Kidney capillary endothelial cell (primary cell): Measurements from ENCODE around the gene PTPRD.
"Not testable (repeated sequence)": the region's sequence is repeated elsewhere in the genome, so short reads cannot be mapped to it uniquely, and the experiment has no call there.

ENCODE experiments used
- DNase-seq: peaks from one replicate; pipeline ENCODE4 v3.0.0-alpha.2; 2018; ENCODE audit warnings: low spot score

Gene PTPRD

DNA sequence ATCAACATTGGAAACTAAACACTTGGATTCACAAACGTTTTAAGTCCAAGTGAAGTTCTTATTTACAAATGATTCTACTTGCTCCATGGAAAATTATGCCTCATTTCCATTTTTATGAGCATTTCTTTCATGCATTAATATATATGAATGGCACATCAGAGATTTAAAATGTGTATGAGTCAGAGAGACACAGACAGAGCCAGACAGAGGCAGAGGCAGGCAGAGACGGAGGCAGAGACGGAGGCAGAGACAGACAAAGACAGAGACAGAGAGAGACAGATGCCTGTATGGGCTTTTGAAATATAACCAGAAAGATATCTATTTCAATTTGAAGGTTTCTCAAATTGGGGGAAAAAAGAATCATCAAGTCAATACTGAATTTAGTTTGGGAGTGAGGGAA lies 649.0 kb downstream of the PTPRD start:
- DNase-seq = no peak

DNA sequence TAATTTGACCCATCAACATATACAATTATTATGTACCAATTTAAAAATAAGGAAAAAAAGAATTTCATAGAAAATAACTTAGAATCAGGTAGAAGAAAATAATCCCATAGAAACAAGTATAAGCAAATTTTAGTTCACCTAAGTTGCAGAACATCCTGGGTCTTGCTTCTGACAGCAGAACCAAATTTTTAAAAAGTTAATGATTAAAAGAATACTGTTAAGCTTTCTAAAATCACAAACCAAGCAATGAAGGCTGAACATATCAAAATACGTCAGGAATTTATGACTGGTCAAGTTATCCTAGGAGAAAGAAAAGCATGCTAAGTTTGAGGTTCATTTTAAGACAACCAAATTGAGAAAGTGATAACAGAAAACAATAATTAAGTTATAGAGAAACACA lies 650.9 kb downstream of the PTPRD start:
- DNase-seq = no peak

DNA sequence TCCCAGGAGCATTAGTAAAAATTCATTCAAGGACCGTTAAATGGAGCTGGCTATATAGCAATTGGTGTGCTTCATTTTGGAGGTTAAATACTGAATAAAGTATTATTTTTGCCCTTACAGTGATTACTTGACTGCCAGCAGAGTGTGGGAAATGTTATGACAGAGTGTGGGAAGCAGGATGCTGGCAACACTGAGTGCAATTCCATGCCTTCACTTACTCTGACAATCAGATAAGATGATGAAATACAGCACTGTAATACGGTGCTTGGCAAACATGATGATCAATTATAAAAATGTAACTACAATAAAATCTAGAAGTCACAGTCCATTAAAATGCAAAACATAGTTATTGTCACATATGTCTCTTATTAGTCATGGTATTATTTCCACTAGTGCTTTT lies 651.3 kb downstream of the PTPRD start:
- no peak for DNase-seq

DNA sequence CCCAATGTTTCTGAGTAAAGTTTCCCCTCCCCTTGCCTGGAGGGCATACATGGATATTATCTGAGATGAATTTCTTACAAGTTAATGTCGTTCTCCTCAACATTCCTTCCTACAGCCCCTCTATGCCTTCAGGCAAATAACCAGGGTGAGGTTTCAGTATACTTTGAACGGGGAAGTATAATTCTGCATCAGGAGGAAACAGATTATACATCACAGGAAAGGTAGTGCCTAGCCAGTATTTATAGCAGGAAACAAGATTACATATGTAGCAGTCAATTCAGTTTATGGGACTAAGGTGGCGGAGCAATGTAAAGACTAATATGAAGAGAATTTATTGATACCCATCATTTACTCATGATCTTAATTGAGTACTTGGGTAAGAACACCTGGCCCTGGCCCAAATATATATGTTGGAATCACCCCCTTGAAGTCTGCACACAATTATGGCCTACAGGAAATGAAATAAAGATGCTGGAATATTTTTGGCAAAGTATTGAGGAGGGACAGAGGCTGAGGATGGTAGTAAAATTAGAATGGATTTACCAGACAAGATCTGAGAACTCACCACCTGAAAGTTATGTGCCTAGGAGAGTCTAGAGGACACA lies 661.1 kb downstream of the PTPRD start:
- DNase-seq = no peak

DNA sequence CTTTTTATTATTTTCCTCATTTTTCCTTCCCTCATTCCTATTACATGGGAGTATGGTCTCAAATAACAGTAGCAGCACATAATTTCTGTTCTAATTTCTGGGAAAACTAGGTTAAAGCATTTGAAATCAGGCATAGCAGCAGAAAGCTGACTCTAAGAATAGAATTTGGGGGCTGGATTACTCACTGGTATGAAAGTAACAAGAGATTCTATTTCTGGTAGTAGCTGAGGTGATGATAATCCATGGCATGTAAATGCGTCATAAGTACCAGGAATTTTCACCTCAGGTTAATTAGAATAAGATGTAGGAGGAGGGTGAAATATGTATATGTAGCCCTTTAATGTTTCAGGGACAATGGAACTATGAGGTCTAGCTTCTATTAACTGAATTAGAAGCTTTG lies 662.0 kb downstream of the PTPRD start:
- DNase-seq = no peak

DNA sequence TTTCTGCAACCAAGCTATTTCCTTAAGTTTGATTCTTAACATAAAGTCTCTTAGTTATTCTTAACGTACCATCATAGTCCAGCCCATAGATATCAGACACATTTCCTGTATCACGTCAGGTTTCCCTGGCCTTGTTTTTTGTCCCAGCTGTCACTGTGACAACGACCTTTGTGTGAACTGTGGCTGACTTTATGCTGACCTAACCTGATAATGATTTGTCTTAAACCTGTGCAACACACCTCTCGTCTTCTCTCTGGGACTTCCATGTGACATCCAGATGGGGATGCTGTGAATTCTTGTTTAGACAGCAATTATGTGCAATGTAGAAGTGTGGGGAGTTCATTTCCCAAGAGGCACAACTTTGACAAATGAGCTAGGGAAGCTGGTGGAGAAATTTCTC lies 662.8 kb downstream of the PTPRD start:
- DNase-seq = no peak

DNA sequence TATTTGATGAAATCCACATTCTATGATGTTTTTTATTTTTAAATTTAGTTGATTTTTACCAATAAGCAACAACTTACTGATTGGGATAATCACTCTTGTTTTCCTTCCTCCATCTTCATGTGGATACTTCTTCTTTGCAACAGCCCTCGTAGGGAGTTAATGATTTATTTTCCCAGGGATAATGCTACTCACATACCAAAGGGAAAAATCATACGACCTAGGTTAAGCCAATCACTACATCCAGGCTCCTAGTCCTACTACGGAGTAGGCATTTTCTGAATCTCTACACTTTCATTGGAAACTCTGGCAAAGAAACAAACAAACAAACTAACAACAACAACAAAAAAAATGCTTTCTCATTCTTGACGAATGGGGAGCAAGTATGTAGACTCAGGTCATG lies 663.4 kb downstream of the PTPRD start:
- no peak for DNase-seq

DNA sequence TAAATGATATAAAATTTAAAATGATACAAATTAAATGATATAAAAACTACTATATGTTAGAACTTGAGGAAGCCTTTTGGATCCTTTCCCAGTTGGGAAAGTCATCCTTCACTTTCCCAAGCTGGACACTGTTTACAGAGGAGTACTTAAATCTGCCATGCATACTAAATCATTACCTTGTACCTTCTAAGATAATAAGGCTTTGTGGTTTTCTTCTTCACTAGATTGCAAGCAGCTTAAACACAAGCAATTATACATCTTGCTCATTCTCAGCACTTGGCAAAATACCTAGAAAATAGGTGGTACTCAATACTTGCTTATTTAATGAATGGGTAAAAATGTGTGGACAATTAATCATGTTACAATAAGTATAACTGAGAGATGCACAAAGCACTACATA lies 666.8 kb downstream of the PTPRD start:
- DNase-seq = no peak

DNA sequence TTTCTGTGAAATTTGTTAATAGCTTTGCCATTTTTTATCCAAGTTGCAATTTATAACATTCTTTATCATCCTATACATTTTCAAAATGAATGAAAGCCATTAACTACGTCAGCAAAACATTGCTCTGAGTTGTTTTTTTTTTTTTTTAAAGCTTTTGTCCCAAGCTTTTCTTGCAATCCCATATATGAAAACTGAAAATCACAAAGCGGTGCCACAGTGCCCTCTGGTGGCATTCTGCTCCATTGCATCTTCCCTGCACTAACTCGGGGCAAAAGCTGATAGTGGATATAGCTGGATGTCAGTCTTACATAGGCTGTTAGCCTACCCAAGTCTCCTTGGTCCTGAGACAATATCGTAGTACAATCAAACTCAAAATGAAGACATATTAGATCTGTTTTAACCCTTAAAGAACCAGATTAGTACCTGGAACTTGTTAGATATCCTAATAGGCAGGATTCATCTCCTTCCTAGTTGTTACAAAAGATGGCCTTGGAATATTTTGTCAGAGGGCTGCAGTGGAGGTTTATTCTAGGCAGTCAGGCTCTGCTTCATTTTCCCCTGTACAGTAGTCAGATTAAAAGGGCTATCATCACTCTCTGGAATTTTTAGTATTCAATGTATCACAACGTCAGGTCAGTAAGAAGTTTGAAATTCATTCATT lies 669.9 kb downstream of the PTPRD start:
- DNase-seq = peak; percentile 52

DNA sequence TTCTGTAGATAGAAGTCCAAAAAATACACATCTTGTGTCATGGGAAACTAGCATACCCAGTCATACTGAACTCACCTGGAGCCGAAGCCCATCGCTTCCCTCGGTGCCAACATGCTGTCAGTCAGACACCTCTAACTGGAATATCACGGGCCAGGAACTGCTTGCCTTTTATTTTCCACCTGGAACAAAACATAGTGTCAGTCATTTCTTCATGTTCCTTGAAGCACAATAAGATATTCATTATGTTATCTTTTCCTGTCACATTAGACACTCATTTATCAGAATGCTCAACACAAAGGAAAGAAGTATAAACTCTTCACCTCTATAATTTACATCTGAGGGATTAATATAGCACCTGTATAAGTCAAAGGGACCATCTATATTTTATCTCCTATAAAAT lies 674.4 kb downstream of the PTPRD start:
- no peak for DNase-seq

DNA sequence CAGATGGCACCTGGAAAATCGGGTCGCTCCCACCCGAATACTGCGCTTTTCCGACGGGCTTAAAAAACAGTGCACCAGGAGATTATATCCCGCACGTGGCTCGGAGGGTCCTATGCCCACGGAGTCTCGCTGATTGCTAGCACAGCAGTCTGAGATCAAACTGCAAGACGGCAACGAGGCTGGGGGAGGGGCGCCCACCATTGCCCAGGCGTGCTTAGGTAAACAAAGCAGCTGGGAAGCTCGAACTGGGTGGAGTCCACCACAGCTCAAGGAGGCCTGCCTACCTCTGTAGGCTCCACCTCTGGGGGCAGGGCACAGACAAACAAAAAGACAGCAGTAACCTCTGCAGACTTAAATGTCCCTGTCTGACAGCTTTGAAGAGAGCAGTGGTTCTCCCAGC lies 681.3 kb downstream of the PTPRD start:
- not testable (repeated sequence) for DNase-seq

DNA sequence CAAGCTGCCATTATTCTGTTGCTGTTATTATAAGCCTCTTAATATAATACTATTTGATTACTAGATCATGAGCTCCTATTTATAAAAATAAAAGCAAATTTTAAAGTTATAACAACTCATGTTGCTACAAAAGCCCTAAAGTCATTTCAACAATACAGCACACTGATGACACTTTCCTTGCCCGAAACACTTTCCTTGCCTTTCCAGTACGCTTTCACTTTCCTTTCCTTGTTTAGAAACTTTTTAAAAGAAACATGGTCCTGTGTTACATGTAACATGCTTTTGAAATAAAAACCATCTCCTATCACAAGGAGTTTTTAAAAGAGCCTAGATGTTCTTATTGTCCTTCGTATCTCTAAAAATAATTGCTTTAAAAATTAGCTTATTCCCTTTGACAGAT lies 688.4 kb downstream of the PTPRD start:
- no peak for DNase-seq

DNA sequence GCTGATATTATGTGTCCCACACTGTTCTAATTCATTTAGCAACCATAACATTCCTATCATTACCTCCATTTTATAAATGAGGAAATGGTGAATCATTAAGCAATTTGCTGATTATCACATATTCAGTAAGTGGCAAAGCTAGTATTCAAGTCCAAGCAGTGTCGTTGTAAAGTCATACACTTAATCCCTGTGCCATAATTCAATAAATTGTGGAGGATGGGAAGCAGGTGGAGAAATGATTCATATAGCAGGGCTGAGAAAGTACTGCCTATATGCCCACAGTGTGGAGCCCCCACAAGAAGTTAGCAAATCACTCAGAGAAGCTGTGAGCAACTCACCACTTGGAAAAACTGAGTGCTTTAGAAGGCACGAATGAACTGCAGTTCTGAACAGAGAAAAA lies 691.0 kb downstream of the PTPRD start:
- no peak for DNase-seq

DNA sequence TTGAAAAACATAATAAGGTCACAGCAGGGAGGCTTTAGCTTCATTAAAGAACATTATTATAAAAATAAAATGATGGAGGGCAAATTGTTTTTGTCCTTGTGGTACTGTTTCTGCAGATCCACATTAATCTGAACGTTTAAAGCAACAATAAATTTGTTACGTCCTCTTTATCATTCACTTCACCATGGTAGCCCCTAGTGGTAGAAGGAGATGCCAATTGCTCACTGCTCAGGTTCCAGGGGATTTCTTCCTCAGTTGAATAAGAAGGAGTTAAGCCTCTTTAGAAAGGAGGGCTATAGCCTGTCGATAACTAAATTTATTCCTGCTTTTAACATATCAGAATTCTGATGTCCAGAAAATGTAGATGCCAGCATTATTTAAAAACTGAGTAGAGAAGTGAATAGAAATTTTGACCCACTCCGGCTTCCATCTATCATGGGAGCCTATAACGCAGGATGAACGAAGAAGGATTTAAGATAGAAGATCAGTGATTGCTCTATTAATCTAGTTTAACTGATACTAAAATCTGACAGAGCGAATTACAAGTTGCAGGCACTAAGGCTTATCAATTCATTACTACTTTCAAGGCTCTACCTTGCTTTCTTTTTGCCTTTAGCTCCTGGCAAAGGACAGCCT lies 692.3 kb downstream of the PTPRD start:
- DNase-seq = no peak

DNA sequence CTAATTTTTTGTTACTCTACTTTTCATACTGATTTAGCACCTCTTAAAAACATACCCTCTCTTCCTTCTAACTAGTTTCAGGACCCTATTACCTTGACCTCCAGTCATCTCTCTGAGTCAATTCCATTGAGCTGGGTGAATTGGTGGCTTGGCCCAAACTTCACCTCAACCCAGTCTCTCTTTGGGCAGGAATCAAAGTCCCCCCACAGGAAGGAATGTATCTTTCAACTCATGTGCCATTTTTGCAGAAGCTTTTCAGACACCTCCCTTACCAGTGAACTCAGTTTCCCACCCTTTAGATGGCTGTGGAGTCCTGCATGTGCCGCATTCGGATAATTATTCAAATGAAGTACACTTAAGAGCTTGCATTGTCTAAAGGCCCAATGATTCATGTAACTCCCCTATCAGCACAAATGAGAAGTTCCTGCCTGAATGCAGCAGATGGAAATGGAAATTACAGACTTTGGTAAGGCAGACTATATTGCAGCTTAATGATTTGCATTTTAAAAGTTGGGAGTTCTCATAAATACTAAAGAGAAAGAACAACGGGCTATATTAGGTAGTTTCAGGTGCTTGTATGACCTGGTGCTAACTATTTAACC lies 693.5 kb downstream of the PTPRD start:
- no peak for DNase-seq

DNA sequence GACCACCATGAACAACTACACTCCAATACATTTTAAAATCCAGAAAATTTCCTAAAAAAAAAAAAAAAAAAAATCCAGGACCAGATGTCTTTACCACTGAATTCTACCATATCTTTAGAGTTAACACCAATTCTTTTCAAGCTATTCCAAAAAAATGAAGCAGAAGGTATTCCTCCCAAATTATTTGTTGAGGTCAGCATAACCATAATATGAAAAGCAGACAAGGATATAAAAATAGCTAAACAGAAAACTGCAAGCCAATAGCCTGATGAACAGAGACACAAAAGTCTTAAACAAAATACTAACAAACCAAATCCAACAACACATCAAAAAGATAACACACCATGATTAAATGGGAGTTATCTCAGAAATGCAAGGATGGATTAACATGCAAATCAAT lies 695.4 kb downstream of the PTPRD start:
- no peak for DNase-seq

DNA sequence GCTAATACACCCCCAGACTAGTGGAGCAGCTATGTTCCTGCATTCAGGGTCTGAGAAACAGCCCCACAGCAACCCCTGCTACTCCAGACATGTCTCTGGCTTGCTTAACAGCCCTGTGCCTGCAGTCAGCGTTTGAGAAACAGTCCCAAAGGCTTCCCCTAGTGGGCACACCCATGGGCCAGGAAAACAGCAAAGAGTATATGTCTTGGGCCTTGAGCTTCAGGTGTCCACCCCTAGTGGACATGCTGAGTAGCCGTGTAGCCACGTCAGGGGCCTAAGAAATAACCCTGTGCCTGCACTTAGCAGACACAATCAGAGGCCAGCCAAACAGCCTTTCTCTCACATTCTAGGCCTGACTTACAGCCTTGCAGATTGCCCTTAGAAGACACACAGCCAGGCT lies 698.6 kb downstream of the PTPRD start:
- no peak for DNase-seq

DNA sequence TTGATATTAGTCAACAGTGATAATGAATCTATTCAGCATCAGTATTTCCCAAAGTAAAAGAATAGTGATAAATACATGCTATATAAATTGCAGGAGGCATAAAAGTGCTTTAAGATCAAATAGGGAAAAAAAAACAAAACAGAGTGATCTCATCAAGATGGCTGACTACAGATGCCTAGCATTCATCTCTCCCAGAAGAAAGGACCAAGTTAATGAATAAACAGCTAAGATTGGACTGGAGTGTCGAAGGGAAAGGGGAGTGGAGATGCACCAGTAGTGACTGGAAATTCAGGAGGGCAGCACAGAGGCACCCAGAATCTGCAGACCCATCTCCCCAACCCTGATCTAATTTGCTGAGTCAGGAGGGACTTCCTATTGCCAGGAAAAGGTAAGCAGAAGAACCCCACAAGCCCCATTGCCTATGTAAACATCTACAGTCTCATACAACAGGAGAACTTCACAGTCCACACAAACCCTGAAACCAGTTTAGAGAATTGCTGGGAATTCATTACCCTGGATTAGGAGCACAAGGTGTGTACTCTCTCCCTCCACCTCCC lies 699.4 kb downstream of the PTPRD start:
- no peak for DNase-seq

DNA sequence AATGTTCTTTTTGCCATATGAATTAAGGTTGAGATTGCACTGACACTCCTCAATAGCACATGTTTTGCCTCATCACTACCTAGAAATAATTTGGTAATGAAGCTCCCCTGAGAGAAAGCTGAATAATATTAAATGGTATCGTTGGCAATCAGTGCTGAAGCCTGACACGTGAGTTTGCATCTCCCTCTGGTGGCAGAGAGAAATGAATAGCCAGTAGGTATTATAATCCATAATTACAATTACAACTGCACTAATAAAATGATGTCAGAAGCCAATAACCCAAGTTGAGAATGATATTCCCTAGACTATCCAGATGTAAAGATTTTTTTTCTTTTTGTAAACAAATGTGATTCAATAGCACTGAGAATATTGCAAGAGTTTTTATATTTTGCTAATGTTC lies 700.3 kb downstream of the PTPRD start:
- DNase-seq = peak; percentile 4

DNA sequence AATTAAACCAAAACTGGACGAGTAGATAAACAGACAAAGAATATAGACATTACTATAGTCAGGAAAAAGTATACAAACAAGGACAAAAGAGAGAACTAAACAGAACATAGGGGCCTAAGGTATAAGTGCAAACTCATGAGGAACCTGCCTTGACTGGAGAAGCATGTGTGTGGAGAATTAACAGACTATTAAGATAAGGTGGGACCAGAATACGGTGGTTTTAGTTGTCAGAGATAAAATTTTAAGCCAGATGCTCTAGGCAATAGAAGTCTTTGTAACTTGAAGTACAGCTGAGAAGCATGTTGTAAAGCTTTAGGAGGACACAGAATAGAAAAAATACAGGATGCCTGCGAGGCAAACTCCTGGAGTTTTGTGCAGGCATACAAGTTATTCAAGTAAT lies 707.1 kb downstream of the PTPRD start:
- DNase-seq = no peak

DNA sequence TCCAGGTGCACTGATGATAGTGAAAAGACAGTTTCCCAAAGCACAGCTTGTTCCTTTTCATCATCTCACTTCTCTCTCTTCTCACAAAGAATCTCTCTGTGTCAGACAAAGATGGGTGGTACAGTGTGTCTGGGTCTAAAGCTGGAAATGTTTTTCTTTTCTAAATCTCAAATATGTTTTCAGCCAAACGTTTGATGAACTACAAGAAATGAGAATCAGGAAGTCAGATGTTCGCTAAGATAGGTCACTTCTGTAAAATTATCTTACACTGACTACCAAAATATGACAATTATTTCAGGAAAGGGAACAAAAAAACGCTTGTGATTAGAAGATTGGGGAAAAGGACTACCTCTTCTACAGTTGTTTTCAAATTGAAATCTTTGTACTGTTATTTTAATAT lies 708.8 kb downstream of the PTPRD start:
- DNase-seq = no peak

DNA sequence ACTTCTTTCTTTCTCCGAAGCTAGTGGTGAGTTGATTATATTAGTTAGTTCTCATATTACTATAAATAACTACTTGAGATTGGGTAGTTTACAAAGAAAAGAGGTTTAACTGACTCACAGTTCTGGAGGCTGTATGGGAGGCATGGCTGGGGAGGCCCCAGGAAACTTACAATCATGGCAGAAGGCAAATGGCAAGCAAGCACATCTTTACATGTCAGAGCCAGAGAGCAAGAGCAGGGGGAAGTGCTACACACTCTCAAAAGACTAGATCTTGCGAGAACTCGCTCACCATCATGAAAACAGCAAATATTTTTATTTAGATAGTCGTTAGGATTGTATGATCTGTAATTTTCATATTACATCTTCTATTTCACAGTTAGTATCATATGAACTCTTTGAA lies 711.2 kb downstream of the PTPRD start:
- DNase-seq = no peak

DNA sequence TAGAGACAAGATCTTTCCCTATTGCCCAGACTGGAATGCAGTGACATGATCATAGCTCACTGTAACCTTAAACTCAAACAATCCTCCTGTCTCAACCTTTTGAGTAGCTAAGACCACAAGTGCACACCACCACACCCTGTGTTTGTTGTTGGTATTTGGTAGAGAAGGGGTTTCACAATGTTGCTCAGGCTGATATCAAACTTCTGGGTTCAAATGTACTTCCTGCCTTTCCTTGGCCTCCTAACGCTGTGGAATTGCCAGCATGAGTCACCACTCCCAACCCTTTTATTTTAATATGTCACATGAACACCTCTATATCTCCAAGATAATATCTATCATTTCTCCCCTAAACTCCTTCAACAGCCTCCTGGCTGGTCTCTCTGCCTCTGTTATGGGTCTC lies 719.0 kb downstream of the PTPRD start:
- no peak for DNase-seq
